ENCODE measurements around the gene ADCY10. TPM values are rescaled to one million over a fixed set of nuclear protein-coding genes. Genes with fewer than 3 reads are reported as not detected.

The ADCY10 gene
- total RNA-seq (2014; rRNA removed; shearing (Covaris generic)), result 0.10 TPM in 1 of 2 replicates, not detected in the other
- total RNA-seq (2022), result 0.15 TPM in 1 of 2 replicates, not detected in the other
- Bru-seq, nascent RNA, result percentile 19 among the genes with signal in this experiment
- percentile 16 among the genes with signal in this experiment for BruChase-seq, experiment 1, labeled RNA remaining after a 6-hour chase
- BruChase-seq, experiment 2, labeled RNA remaining after a 2-hour chase, result percentile 23 among the genes with signal in this experiment
- long read RNA-seq, result 0 reads

- CTCF ChIA-PET (ENCODE audit: unreplicated experiment), result no interaction called here
These were observed at the start of gene ADCY10 for GRCh38 chr1:167913895-167914496. Gene ADCY10, minus strand, starts transcription at chr1:167914134. Its CDS starts 8,994 bp downstream, at chr1:167905140.

GRCh38 chr1:167957710-167958109 lies 43.8 kb upstream of the ADCY10 start:
- intact Hi-C loops (cut with micrococcal nuclease; ENCODE audit: unreplicated experiment), result no loop called here
- no peak overlapping the region for H3K27ac ChIP-seq (ENCODE audit: low read depth, low read length, poor library complexity, severe bottlenecking)
- no peak for DNase-seq (ENCODE audit: low spot score)
- TF ChIP-seq EZH2phosphoT487 (IDR thresholded peaks at IDR 0.05; ENCODE audit: borderline replicate concordance, low read depth, low read length), result no peak
- no peak for TF ChIP-seq CTCF (conservative IDR thresholded peaks at IDR 0.05; ENCODE audit: low read length)
- CTCF ChIA-PET (ENCODE audit: unreplicated experiment), result no interaction called here
- no TSS peak for BruUV-seq (replicated peaks)
- no peaks in the 10 kb centered on the region for H3K9me3 ChIP-seq (ENCODE audit: low read length)
- H2AFZ ChIP-seq (ENCODE audit: low read length), result no peak overlapping the region
- no peaks in the 10 kb centered on the region for H4K20me1 ChIP-seq (ENCODE audit: insufficient read depth, low read length)
- no peak overlapping the region for H3K4me3 ChIP-seq (ENCODE audit: low read depth, low read length, poor library complexity, severe bottlenecking)
- no peaks in the 10 kb centered on the region for H3K9me2 ChIP-seq (ENCODE audit: insufficient read depth, low read length)
- no peaks in the 10 kb centered on the region for H3K4me1 ChIP-seq (ENCODE audit: insufficient read depth, low read length, poor library complexity, severe bottlenecking)
- H3K36me3 ChIP-seq (ENCODE audit: insufficient read depth, low read length), result peaks cover 28% of the 10 kb centered on the region
- H3K4me2 ChIP-seq (ENCODE audit: low read length), result no peak overlapping the region
- POLR2A ChIA-PET, result no interaction called here
- peaks cover 13% of the 10 kb centered on the region; the same call in 1 of the 2 replicates for H3K79me2 ChIP-seq (ENCODE audit: insufficient read depth, low read depth, low read length)

More at GRCh38 chr1:167913895-167914496, at the start of gene ADCY10:
- no peak for DNase-seq (ENCODE audit: low spot score)
- TF ChIP-seq EZH2phosphoT487 (IDR thresholded peaks at IDR 0.05; ENCODE audit: borderline replicate concordance, low read depth, low read length), result no peak
- TF ChIP-seq CTCF (conservative IDR thresholded peaks at IDR 0.05; ENCODE audit: low read length), result no peak
- Histone ChIP-seq H3K4me3 (ENCODE audit: low read depth, low read length, poor library complexity, severe bottlenecking) (no peak within 1 kb of the TSS), H3K4me1 (ENCODE audit: insufficient read depth, low read length, poor library complexity, severe bottlenecking) (no peaks in the 10 kb centered on the region), H3K9me2 (ENCODE audit: insufficient read depth, low read length) (no peaks in the 10 kb centered on the region), H2AFZ (ENCODE audit: low read length) (no peak within 1 kb of the TSS), H3K27ac (ENCODE audit: low read depth, low read length, poor library complexity, severe bottlenecking) (no peak within 1 kb of the TSS), H3K4me2 (ENCODE audit: low read length) (no peak within 1 kb of the TSS), H3K9me3 (ENCODE audit: low read length) (peaks cover 15% of the 10 kb centered on the region; the same call in 1 of the 2 replicates), H3K36me3 (ENCODE audit: insufficient read depth, low read length) (peaks cover 16% of the 10 kb centered on the region), H3K79me2 (ENCODE audit: insufficient read depth, low read depth, low read length) (no peaks in the 10 kb centered on the region), H4K20me1 (ENCODE audit: insufficient read depth, low read length) (no peaks in the 10 kb centered on the region)
- BruUV-seq (replicated peaks), result no TSS peak
- POLR2A ChIA-PET, result interaction anchor here (0.6 to 1.3 kb wide), 4 partner anchors 10 to 20 kb away, joined by 3 to 5 read pairs (median 3); no protein-coding TSS in a partner anchor
- intact Hi-C loops (cut with micrococcal nuclease; ENCODE audit: unreplicated experiment), result no loop called here

GRCh38 chr1:167955915-167956314 lies 42.0 kb upstream of the ADCY10 start:
- intact Hi-C loops (cut with micrococcal nuclease; ENCODE audit: unreplicated experiment), result no loop called here
- Histone ChIP-seq H3K27ac (ENCODE audit: low read depth, low read length, poor library complexity, severe bottlenecking) (no peak overlapping the region), H3K4me3 (ENCODE audit: low read depth, low read length, poor library complexity, severe bottlenecking) (no peak overlapping the region), H3K36me3 (ENCODE audit: insufficient read depth, low read length) (peaks cover 33% of the 10 kb centered on the region), H3K79me2 (ENCODE audit: insufficient read depth, low read depth, low read length) (peaks cover 19% of the 10 kb centered on the region; the same call in 1 of the 2 replicates), H3K9me3 (ENCODE audit: low read length) (no peaks in the 10 kb centered on the region), H4K20me1 (ENCODE audit: insufficient read depth, low read length) (no peaks in the 10 kb centered on the region), H3K4me1 (ENCODE audit: insufficient read depth, low read length, poor library complexity, severe bottlenecking) (no peaks in the 10 kb centered on the region), H2AFZ (ENCODE audit: low read length) (no peak overlapping the region), H3K4me2 (ENCODE audit: low read length) (no peak overlapping the region), H3K9me2 (ENCODE audit: insufficient read depth, low read length) (no peaks in the 10 kb centered on the region)
- no peak for TF ChIP-seq CTCF (conservative IDR thresholded peaks at IDR 0.05; ENCODE audit: low read length)
- BruUV-seq (replicated peaks), result no TSS peak
- no peak for DNase-seq (ENCODE audit: low spot score)
- ChIA-PET POLR2A (interaction anchor here (0.6 kb wide), 1 partner anchor 112 kb away, joined by 3 read pairs; no protein-coding TSS in a partner anchor), CTCF (ENCODE audit: unreplicated experiment) (no interaction called here)
